NCI-H748 (cell line): ENCODE results near the gene ATP5PD.

Experiments
- DNase-seq: peaks from one replicate; lab custom pipeline; 2025; ENCODE audit not compliant: unreplicated experiment; lab: John Stamatoyannopoulos, UW

ATP5PD gene

DNA sequence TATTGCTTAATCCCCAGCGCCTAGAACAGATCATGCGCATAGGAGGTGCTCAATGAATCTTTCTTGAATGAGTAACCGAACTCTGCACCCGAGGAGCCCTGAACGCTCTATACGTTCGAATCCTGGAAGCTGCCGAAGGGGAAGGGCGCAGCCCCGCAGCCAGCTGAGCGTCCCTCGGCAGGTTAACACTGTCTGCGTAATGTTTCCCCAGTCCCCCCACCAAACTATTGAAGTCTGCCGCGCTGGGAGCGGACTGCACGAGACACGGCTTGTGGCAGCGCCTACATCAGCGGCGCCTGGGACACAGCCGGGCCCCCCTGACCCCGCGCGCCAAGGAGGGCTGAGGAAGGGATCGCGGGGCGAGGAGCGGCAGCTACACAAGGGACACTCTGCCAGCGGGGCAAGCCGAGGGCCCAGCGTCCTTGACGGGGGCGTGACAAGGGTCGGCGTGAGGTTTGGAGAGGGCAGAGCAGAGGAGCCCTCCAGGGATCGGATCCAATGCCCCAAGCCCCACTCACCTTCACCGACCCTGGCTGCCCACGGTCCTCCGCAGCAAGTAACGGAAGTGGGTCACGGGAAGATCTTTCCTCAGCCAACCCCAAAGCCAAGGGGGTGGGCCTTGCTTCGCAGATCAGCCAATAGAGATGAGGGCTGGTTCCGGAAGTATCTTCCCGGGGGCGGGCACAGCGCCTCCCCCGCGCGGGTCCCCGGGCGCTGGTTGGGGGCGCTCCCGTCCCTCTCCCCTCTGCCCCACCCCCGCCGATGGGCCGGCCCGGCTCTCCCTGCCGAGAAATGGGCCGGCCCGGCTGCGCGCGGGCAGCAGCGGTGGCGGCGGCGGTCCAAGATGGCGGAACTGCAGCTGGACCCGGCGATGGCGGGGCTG, at the start of gene ATP5PD, which contains the start of gene KCTD2:
Gene ATP5PD, minus strand, starts transcription at position 563 of the 883 bp plus-strand sequence. CDS start 4,319 bp downstream, outside the sequence.
Gene KCTD2, plus strand, starts transcription at position 819 of the 883 bp plus-strand sequence. Its CDS starts 26 bp downstream, at position 845.
- DNase-seq = peak; percentile 94

DNA sequence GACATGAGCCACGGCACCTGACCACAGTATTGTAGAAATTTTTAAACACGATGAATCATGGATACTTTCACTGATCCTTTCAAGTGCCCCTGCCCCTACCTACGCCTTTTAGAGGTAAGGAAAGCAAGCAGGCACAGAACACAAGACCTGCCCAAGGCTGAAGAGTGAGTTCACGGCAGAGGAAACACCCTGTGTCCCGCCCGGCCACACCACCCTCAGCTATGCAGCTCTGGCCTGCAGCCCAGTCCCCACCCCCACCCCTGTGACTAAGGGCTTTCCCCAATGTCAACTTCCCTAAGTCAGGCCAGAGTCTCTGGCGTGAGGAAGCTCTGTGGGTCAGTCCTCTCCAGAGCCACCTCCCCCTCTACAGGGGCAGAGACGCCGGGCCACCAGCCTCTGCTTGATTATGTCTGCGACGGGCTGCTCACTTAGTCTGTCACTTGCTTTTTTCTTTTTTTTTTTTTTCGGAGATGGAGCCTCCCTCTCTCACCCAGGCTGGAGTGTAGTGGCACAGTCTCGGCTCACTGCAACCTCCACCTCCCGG, 49.4 kb upstream of the ATP5PD start:
- no peak for DNase-seq

DNA sequence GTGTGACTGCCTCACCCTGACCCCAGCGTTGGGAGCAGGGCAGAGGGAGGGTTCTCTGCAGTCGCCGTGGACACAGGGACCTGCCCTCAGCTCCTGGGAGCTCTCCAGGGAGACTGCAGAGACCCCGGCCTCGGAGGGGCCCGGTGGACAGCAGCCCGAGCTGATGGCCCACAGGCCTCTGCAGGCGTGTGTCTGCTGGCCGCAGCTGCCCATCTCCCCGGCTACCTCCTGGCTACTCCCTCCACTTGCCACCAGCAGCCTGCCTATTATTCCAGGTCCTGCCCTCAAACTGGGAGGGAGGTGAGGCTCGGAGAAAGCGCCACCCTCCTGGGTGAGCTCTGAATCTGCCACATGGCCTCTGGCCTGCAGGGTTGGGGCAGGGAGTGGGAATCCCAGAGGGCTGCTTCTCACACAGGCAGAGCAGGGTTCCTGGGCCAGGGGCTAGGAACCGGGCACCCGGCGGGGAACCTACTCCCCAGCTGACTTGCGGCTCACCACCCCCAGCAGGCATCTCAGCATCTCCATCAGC, 48.2 kb upstream of the ATP5PD start:
- DNase-seq = no peak

DNA sequence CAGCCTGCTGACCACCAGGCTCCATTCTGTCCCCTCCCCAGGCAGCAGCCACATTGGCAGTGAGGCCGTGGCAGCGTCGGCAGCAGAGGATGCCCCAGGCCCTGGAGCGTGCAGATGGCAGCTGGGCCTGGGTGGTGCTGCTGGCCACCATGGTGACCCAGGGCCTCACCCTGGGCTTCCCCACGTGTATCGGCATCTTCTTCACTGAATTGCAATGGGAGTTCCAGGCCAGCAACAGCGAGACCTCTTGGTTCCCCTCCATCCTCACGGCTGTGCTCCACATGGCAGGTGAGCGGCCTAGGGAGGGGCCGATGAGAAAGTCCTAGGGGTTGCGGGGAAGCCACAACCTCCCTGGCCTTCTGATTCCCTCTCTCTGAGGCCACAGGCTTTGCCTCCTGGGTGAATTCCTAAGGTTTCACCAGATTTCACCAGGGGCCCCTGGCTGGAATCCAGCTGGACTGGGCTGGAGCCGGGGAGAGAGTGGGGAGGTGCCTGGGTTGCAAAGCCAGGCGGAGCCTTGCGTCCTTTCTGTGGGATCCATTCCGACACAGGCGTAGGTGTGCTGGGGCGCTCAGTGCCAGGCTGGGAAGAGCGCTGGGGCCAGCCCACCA, 46.9 kb upstream of the ATP5PD start:
- DNase-seq = no peak

DNA sequence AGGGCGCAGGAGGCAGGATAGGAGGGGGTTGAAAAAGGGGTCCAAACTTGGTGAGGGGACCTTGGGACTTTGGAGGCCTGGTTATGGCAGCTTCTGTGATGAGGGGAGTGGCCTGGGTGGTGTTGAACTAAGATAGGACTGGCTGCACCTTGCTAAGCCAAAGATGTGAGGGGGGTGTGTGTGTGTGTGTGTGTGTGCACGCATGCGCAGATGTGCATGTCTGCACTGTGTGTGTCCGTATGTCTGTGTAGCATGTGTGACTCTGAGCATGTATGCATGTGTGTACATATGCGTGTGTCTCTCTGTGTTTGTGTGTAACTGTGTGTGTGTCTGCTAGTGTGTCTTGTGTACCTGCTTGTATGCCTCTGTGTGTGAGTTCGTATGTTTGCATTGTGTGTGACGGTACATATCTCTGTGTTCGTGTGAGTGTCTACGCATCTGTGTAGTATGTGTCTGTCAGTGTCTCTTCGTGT, 45.1 kb upstream of the ATP5PD start:
- DNase-seq = no peak

DNA sequence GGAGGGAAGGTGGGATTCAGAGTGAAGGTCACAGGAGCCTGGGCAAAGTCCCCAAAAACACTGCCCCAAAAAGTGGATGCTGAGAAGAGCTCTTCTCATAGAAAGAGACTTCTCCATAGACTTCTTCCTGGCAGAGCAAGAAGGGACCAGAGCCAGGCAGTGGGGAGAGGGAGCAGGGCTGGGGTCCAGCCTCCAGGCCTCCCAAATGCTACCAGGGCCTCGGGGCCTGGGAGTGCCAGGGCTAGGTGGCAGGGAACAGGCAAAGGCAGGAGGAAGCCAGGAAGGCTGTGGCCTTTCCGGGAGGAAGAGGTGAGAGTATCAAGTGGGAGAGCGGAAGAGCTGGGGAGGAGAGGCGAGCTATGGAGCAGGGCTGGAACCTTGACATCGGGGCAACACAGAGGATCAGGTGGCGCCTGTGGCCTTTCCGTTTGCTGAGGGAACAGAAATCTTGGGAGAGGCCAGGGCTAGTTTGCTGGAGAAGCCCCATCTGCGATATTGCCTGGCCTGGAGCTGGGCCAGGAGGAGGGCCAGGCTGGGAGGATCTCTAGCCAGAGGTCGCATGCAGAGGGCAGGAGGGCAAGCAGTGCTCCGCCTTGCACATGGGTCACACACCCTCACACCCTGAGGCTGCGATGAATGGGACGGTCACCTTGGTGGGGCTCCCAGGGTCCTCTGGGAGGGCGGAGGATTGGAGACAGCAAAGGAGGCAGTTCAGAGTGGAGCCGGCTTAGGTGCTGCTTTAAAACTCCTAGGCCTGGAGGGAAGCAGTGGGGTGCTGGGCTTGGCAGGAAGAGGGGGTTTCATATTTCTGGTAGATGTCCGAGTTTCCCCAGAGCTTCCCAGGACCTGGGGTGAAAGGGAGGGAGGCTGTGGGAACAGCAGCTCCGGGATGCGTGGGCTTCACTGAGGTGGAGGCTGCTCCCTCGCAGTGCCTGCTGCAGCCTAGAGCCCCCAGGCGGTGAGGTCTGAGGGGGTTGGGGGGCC, 44.4 kb upstream of the ATP5PD start:
- no peak for DNase-seq

DNA sequence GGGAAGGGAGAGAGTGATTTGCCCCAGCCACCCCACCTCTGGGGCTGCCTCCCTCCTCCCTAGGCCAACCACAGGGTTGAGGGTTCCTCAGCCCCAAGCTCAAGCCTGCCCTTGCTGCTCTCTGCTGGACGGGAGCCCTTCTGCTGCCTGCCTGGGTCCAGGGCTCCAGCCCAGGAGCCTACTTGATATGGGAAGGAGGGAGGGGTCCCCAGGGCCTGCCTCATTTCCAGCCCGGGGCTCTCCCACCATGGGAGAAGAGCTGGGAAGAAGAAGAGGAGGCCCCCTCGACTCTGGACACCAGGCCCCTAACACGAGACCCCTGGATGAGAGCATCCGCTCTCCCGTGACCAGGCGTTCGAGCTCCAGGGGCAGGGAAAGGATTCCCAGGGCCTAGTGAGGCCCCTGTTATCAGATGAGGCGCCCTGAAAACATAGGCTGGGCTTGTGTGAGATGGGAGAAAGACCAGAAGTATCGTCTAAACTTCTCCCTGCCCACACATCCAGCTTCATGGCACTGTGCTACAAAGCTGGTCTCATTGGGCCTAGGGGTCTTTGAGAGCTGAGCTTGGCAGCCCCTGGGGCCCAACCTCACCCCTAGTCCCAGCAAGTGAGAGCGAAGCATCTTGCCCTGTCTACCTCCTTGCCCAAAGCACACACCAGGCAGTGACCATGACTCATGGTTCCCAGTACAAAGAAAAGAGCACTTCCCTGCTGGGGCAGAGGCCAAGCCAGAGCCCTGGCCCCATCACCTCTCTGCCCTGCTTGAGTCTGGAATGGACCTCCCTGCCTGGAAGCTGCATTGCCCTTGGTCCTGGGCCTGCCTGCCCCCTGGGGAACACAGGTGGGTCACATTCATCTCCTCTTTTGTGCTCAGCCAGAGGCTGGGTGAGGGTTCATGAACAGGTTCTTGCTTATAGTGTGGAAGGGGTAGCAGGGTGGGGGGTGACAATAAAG, 42.0 kb upstream of the ATP5PD start:
- DNase-seq = no peak

DNA sequence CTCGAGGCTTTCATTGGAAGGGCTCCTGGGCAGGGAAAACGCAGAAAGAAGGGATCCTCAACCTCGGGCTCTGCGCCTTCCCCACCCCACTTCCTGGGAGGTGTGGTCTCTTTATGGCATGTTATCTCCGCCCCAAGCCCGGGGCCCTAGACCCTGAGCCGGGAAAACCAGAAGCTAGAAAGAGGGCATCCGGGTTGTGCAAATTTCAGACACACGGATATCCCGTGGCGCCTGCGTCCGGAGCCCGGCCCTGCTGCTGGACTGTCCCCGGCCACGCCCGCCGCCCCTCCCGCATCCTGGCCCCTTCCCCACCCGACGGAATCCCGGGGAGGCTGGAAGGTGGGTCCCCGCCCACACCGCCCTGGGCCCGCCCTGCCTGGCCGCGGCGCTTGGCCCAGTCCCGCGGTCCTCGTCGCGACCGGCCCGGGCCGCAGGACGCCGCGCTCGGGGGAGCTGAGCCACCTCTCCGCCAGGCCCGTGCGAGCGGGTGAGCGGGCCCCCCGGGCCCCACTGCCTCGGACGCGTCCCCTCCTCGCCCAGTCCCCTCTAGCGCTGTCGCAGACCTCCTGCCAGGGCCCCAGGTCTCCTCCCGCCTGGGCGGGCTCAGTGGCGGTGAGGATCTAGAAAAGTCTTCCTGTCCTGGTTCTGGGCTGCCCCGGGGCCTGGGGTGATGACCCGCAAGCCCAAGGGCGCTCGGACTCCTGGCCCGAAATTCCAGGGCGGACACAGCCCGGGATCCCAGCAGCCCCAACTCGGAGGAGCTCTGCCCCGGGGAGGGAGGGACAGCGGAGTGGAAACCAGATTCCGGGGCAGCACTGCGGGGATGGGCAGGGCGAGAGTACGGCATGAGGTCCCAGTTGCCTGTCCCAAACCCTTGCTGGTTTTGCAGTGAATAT, 41.0 kb upstream of the ATP5PD start, which contains the start of gene SLC16A5:
Gene SLC16A5, plus strand, starts transcription at position 397 of the 896 bp plus-strand sequence. CDS start 5,683 bp downstream, outside the sequence.
- DNase-seq = peak; percentile 35

DNA sequence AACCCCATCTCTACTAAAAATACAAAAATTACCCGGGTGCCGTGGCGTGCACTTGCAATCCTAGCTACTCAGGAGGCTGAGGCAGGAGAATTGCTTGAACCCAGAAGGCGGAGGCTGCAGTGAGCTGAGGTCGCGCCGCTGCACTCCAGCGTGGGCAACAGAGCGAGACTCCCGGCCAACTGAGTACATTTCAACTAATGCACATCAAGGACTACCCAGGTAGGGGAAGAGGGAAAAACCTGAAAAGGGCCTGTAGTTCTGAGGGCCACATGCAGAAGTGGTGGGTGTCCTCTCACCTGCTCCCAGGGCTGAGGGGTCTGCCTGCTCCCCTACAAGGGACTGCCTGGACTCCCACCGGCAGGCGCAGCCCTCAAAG, 40.4 kb upstream of the ATP5PD start:
- no peak for DNase-seq

DNA sequence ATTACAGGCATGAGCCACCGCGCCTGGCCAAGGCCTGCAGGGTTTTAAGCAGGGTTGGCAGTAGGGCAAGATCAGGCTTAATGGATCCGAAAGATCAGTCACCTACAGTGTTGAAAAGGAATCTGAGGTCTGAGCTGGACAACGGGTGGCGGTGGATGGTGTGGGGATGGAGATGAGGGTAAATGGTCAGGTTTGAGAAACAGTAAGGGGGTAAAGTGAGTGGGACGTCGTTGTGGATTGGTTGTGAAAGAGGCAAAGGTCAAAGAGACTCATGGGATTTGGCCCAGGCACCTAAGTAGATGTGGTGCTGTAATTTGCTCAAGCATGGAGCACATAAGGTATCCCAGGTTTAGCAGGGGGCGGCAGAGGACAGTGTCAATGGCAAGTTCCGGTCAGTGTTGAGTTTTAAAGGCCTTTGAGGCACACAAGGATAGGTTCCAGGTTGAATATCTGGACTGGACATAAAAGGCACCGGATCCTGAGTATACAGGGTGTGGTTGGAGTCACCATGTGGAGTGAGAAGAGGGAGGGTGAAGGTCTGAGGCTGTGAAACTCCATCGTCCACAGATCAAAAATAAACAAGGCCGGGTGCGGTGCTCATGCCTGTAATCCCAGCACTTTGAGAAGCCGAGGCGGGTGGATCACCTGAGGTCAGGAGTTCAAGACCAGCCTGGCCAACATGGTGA, 39.9 kb upstream of the ATP5PD start:
- no peak for DNase-seq

DNA sequence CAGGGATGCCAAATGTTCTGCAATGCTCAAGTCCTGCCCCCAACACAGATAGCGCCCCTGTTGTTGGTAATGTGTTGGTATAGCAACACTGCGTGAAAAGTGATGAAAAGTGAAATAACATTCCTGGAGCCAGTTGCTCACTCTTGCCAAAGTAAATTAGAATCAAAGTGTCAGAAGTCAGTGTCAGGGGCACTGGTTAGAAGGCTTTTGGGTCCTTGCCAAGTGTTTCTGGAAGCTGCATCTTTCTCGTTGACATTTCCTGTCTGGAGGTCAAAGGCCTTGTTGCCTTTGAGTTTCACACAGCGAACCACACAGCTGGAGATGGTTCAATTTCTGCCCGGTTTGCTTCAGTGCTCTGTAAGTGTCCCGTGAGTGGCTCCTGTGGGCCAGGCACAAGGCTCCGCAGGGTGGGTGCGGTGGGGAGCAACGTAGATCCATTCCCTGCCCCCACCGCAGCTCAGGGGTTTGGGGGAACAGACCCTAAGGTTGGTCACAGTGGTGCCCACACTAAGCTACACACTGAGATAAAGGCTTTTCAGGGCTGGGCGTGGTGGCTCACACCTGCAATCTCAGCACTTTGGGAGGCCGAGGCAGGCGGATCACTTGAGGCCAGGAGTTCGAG, 37.4 kb upstream of the ATP5PD start:
- DNase-seq = peak; percentile 24

DNA sequence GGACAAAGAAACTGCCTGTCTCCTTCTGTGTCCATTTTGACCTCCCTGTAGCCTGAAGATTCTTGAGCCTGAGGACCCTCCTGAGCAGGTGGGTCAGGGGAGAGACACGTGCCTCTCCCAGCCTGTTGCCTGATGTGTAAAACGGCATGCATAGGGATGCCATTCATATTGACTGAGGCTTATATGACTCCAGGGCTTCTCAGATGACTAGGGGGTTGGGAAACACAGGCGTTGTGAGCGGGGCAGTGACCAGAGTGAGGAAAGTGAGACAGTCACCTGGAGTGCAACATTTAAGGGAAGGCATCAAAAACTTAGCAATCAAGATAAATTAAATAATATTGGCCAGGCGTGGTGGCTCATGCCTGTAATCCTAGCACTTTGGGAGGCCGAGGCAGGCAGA, 35.9 kb upstream of the ATP5PD start:
- DNase-seq = no peak

DNA sequence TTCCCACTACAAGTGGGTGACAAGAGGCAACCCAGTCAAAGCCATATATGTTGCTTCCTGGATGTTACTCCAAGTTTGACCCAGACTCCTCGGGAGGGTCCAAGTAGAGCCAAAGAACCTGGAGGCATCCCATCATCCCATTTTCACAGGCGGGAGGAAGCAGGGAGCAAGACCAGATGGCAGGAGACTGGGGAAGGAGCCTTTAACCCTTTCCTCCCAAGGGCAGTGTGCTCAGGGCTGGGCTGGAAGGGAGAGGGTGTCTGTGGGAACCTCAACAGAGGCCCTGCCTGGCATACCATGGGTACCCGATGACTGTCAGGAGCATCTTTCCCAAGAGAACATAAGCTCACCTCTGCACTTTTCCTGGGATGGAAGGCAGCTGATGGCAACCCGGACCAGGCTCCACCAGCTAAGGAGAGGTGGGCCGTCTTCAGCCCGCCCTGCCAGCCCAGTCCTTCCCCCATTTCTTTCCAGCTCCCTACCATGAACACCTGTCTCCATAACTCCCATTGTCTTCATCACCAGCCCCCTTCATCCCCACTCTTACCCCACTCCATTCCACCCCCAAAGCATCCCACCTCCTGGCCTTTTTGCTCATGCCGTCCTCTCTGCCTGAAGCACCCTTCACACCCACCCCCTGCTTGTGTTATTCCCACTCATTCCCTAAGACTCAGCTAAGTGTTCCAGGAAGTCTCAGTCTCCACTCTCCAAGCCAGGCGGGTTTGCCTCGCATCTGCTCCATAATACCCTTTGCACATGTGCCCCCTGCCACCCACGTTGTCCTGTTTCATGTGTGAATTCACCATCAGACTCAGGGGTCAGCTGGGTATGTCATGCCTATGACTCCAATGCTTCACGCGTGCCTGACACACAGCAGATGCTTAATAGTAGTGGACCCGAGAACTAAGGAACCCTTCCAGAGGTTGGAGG, 35.1 kb upstream of the ATP5PD start:
- DNase-seq = no peak

DNA sequence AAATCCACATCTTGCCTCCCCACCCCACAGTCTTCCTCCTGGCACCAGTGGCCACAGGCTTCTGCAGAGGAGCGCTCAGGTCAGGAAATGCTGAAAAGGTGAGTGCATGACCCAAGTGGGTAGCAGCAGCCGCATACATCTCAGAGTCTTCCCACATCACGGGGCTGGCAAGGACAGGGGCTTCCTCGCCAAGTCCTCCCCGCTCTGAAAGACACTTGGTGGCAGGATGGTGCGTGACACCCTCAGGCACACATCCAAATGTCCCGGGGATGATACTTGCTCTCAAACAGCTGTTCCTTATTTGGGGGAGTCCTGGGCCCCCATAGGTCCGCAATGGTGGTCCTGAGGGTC, 32.2 kb upstream of the ATP5PD start:
- no peak for DNase-seq

DNA sequence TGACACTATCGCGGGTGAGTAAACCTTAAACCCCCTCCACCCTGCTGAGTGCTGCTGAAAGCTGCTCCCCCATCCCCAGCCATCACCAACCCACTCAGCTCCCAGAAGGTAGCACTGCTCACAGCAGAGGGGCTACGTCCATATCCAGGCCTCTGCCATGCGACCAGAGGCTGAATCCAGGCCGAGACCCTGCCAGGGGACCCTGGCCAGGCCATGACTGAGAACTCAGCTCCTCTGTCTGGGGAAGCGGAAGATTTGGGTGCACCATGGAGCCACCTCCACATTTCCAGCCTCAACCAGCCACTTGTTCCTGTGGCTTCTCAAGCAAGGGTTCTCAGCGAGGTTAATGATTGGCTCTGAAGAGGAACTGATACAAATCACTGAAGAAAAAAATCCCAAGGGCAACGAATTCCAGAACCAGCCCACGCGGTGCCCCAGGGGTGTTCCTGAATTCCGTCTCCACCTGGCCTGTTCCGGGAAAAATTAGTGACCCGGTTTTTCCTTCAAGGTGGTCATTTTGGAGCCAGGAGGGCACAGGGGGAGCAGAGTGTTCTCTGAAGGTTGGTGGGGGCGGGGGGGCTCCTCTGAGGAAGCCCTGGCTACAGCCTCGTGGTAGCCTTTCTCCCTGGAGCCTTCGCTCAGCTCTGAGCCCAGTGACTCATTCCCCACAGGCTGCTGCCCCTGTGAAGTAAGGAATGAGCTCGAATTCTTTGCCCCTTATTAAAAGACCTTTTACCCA, 31.7 kb upstream of the ATP5PD start:
- no peak for DNase-seq
